Heart left ventricle (tissue), 16 donors: Measurements from ENCODE around the gene RAB33B. TPM values are rescaled to one million over a fixed set of nuclear protein-coding genes. Genes with fewer than 3 reads are reported as not detected.

Source experiments
- ATAC-seq, 4 donors: fragments of 200-7000 bp; cut with Tn5 transposase; one replicate each; pipeline ENCODE4 v1.9.1; 2020 to 2022; ENCODE audit warnings: moderate library complexity in 4 of 4, mild to moderate bottlenecking in 3 of 4, moderate number of reproducible peaks in 1 of 4
- DNase-seq, 5 donors: peaks; one replicate each; pipeline ENCODE4 v3.0.0-alpha.2; 2020
- H3K27ac ChIP-seq, 12 donors: fragments of 200-600 bp; sonication (generic) in 4 of 12; one replicate each; pipeline versions ENCODE4 v1.5.0 to v1.8.0; 2016 to 2022; ENCODE audit warnings: mild to moderate bottlenecking in 2 of 12
- H3K27me3 ChIP-seq, 9 donors: fragments of 200-600 bp; sonication (generic) in 2 of 9; one replicate each; pipeline versions ENCODE4 v1.5.1 to v1.8.0; 2016 to 2022; ENCODE audit warnings: mild to moderate bottlenecking in 3 of 9
- H3K36me3 ChIP-seq, 9 donors: fragments of 200-600 bp; sonication (generic) in 2 of 9; one replicate each; pipeline versions ENCODE4 v1.5.0 to v1.8.0; 2018 to 2022; ENCODE audit warnings: mild to moderate bottlenecking in 2 of 9
- H3K4me1 ChIP-seq, 12 donors: fragments of 200-600 bp; sonication (generic) in 4 of 12; one replicate each; pipeline versions ENCODE4 v1.5.0 to v1.8.0; 2016 to 2022; ENCODE audit warnings: mild to moderate bottlenecking in 3 of 12
- H3K4me3 ChIP-seq, 12 donors: fragments of 200-600 bp; sonication (generic) in 4 of 12; one replicate each; pipeline versions ENCODE4 v1.5.0 to v1.8.0; 2017 to 2022; ENCODE audit warnings: mild to moderate bottlenecking in 9 of 12, moderate library complexity in 4 of 12
- H3K9me3 ChIP-seq, 12 donors: fragments of 200-600 bp; sonication (generic) in 4 of 12; one replicate each; pipeline versions ENCODE4 v1.5.0 to v1.8.0; 2016 to 2022; ENCODE audit warnings: mild to moderate bottlenecking in 1 of 12
- POLR2A ChIP-seq, 2 donors: fragments of 450-650 bp; IDR thresholded peaks; one replicate each; pipeline ENCODE4 v1.6.1; 2017; ENCODE audit warnings: antibody characterized with exemption in 2 of 2, mild to moderate bottlenecking in 2 of 2, moderate library complexity in 2 of 2
- WGBS, 4 donors: extraction: QIAGEN DNeasy Blood & Tissue Kit in 2 of 4; methylation state at CpG; one replicate each; pipeline versions ENCODE4 v1.1.5 to v1.1.7; 2013 to 2018; 5-methylcytosine and 5-hydroxymethylcytosine counted together
- intact Hi-C, 10 donors: fragments of 100-400 bp; cut with DNase I; formaldehyde crosslinking; loops; one replicate each; pipeline versions ENCODE4 v1.11.1 to v1.14.2; 2022
- polyA plus RNA-seq, 2 donors: library from polyadenylated mRNA; stranded (reverse); fragments of 200-250 nt; gene quantifications; one replicate each; pipeline ENCODE4 v1.2.3, GENCODE V29; 2013
- total RNA-seq, 9 donors: library from RNA; depleted of rRNA in 2 of 9; stranded (reverse); fragments of >200 nt in 2 of 9; fragmentation: NEBNext Ultra II Directional in 3 of 9; extraction: Animal tissue kit (Norgen Biotek cat#: 25700) in 3 of 9; gene quantifications; one replicate each; pipeline versions ENCODE4 v1.1.0 to v1.2.4, GENCODE V29; 2016 to 2023
- TF ChIP-seq, protein P1 (sequence below), 12 donors: fragments of 200-600 bp; sonication (generic) in 4 of 12; IDR thresholded peaks; one replicate each; pipeline versions ENCODE4 v1.5.0 to v1.8.0; 2018 to 2022; ENCODE audit warnings: antibody characterized with exemption in 12 of 12, mild to moderate bottlenecking in 5 of 12
- donor health status: ischemic (EF 13 %, LVEDD 7.1; RV severe dilation, severe dysfunction).
- donor health status: healthy with polysubstance abuse.
- donor health status: DM: no; HTN: yes; CAD: no.
- donor health status: DM: no; HTN: no; CAD: no.
- donor health status: ischemic (EF 25% LVEDD 6.9; RV normal size, moderate dysfunction).
- donor health status: ischemic (EF 25% LVEDD 5.7; RV mildly dilated, moderate dysfunction).
- donor health status: healthy.
- donor health status: DM: yes; HTN: yes; CAD: no.
- donor health status: ischemic (EF 35%, LVEDD 5.7; RV mildly dilated, moderate dysfunction).
- donor health status: nonischemic (EF 11% LVEDD 7.7; RV severe dilation, severe dysfunction).
- donor health status: DM: yes; HTN: yes; CAD: no.
- donor health status: PGD.
- donor health status: ischemic (EF 29% LVEDD 5.4; RV normal size, mild dysfunction).
- donor health status: nonischemic (EF 23%, LVEDD 6.1; RV moderate dilation, normal function).

RAB33B gene
- total and polyA plus RNA-seq, 11 donors: 2.3 to 9.4 (median 6.6) TPM

DNA sequence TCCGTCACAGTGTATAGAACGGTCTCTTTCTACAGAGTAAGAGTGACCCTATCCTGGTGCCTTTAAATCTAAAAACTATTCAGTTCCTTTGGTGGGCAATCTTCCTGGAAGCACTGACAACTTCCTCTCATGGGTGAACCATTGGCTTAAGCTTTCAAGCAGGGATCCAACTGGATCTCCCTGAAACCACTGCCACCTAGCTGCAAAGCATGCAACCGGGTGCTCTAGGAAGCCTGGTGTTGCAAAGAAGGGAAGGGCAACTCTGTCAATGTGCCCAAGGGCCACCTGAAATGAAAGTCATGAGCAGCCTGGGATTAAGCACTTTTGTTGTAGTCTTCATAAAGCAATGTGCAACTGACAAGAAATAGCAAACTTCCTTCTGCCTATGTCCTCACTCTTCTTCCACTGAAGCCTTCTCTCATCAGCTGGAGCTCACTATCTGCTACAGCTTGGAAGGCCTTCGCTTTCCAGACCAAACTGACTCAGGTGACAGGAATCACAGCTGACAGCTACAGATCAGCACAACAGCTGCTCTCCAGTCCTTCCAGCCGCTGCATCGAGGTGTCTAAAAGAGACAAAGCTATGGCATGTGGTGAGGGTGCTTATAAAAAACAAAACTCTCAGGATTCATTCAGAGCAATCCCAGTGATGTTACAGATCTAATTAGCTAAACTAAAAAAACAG lies 55.9 kb downstream of the RAB33B start:
- H3K4me1 ChIP-seq: peaks cover 0 to 22% (median 8%) of the 10 kb centered on the region in 12 donors
- no peak for TF ChIP-seq POLR2A (IDR thresholded peaks at IDR 0.05)
- TF ChIP-seq, protein P1, sequence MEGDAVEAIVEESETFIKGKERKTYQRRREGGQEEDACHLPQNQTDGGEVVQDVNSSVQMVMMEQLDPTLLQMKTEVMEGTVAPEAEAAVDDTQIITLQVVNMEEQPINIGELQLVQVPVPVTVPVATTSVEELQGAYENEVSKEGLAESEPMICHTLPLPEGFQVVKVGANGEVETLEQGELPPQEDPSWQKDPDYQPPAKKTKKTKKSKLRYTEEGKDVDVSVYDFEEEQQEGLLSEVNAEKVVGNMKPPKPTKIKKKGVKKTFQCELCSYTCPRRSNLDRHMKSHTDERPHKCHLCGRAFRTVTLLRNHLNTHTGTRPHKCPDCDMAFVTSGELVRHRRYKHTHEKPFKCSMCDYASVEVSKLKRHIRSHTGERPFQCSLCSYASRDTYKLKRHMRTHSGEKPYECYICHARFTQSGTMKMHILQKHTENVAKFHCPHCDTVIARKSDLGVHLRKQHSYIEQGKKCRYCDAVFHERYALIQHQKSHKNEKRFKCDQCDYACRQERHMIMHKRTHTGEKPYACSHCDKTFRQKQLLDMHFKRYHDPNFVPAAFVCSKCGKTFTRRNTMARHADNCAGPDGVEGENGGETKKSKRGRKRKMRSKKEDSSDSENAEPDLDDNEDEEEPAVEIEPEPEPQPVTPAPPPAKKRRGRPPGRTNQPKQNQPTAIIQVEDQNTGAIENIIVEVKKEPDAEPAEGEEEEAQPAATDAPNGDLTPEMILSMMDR (IDR thresholded peaks at IDR 0.05): peak; percentile 22 to 63 (median 48)
- H3K4me3 ChIP-seq: no peak overlapping the region
- H3K27ac ChIP-seq: peak overlapping the region in 3 of 12 donors; percentile 6 to 47 (median 29)
- DNase-seq (peak in 2 of 5 donors; percentile 27 to 40), ATAC-seq (peak; percentile 52 to 72 (median 70))
- H3K27me3 ChIP-seq: no peaks in the 10 kb centered on the region
- H3K9me3 ChIP-seq: no peaks in the 10 kb centered on the region
- 56 to 72% (median 60%) methylated on average over 6 of the region's 6 CpGs for WGBS, 4 donors
- intact Hi-C loops: loop anchor here in 6 of 10 donors (1.0 to 10.0 kb wide), 6 partner anchors 42 to 125 kb away; no protein-coding TSS in a partner anchor
- peaks cover 0 to 95% (median 84%) of the 10 kb centered on the region in 9 donors for H3K36me3 ChIP-seq

DNA sequence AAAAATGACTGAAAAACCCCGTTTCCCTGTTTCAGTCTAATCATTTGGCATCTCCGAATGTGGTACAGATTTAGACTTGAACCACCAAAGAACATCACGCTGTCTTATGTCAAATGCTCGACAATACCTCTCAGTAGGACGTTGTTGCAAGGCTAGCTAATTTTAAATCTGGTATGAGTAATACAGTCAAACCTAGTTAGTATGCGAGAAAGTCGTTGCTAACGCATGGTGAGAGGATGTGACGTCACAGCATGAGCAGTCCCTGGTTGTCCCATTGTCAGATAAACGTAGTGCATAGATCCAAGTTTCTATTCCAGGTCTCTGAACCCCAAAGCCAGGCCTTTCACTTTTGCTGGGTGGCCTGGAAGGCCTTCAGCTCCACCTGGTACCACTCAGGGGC lies 57.4 kb downstream of the RAB33B start:
- Histone ChIP-seq H3K9me3 (no peaks in the 10 kb centered on the region), H3K27ac (no peak overlapping the region), H3K27me3 (no peaks in the 10 kb centered on the region), H3K4me3 (no peak overlapping the region), H3K4me1 (peaks cover 0 to 32% (median 17%) of the 10 kb centered on the region in 12 donors), H3K36me3 (peaks cover 0 to 98% (median 81%) of the 10 kb centered on the region in 9 donors)
- intact Hi-C loops: loop anchor here in 1 of 10 donors (5.0 kb wide), 1 partner anchor 99 kb away; no protein-coding TSS in a partner anchor
- TF ChIP-seq, protein P1 (IDR thresholded peaks at IDR 0.05): no peak
- TF ChIP-seq POLR2A (IDR thresholded peaks at IDR 0.05): no peak
- ATAC-seq (peak in 2 of 4 donors; percentile 5 to 20), DNase-seq (no peak)
- 59 to 75% (median 63%) methylated on average over 10 of the region's 10 CpGs for WGBS, 4 donors

DNA sequence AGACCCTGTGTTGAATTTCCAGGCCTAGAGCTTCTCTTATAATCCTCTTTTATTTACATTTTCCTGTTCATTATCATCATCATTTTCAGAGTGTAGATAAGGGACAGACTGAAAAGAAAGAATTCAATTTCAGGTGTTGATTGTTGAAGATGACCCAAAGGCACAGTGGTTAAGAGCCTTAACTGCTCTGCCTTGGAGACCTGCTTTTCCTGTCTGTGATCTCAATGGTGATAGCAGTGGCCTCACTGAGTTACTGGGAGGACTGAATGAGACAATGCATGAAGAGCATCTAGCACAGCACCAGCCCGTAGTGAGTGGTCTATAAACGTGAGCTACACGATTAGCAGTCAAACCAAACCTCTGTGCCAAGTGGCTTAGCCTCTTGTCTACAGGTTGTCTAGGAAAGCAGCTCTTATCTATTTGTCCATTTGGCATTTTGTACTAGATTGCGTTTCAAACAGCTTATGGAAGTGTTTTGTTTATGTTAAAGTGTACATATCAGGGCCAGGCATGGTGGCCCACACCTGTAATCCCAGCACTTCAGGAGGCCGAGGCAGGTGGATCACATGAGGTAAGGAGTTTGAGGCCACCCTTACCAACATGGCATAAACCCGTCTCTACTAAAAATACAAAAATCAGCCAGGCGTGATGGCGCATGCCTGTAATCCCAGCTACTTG lies 60.6 kb downstream of the RAB33B start:
- Histone ChIP-seq H3K36me3 (peaks cover 0 to 98% (median 91%) of the 10 kb centered on the region in 9 donors), H3K27ac (peak overlapping the region in 7 of 12 donors; percentile 2 to 68 (median 24)), H3K4me1 (peaks cover 0 to 22% (median 12%) of the 10 kb centered on the region in 12 donors), H3K27me3 (no peaks in the 10 kb centered on the region), H3K4me3 (no peak overlapping the region), H3K9me3 (no peaks in the 10 kb centered on the region)
- ATAC-seq (no peak), DNase-seq (no peak)
- 68 to 82% (median 78%) methylated on average over 8 of the region's 8 CpGs for WGBS, 4 donors
- intact Hi-C loops: loop anchor here in 1 of 10 donors (5.0 kb wide), 1 partner anchor 102 kb away; no protein-coding TSS in a partner anchor
- TF ChIP-seq, protein P1 (IDR thresholded peaks at IDR 0.05): no peak
- TF ChIP-seq POLR2A (IDR thresholded peaks at IDR 0.05): no peak

DNA sequence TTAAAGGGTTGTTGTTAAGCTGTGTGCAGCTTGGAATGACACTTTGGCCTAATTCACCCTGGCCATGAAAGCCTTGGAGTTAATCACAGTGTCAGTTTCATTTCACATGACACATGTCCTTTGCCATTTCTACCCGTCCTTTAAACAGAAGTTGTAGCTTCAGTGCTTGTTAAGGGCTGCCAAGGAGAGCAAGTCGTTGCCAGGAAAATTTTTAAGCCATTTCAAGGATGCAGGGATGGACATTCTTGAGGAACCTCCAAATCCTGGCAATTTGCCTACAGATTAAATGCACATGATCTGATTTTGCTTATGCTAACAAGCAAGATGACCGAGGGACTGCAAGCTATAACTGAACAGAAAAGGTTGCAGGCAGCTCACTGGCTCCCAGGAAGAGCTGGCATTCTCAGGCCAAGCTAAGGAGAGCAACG lies 61.6 kb downstream of the RAB33B start:
- Histone ChIP-seq H3K27ac (peak overlapping the region in 9 of 12 donors; percentile 2 to 68 (median 31)), H3K27me3 (no peaks in the 10 kb centered on the region), H3K9me3 (no peaks in the 10 kb centered on the region), H3K4me3 (no peak overlapping the region), H3K36me3 (peaks cover 0 to 98% (median 93%) of the 10 kb centered on the region in 9 donors), H3K4me1 (peaks cover 0 to 18% (median 9%) of the 10 kb centered on the region in 12 donors)
- TF ChIP-seq, protein P1 (IDR thresholded peaks at IDR 0.05): no peak
- no peak for TF ChIP-seq POLR2A (IDR thresholded peaks at IDR 0.05)
- WGBS, 4 donors: 17 to 39% (median 24%) methylated on average over 4 of the region's 4 CpGs
- peak; percentile 56 to 71 (median 65) for ATAC-seq
- intact Hi-C loops: no loop called here
- DNase-seq: no peak
